Activated CD4-positive, alpha-beta T cell treated with anti-CD3 and anti-CD28 coated beads, Interleukin-2, amount 10 ng/mL, durations not matched to agents 24 days and 14 days (primary cell): Measurements from ENCODE around the gene PITPNM3. TPM values are rescaled to one million over a fixed set of nuclear protein-coding genes. Genes with fewer than 3 reads are reported as not detected.

ENCODE experiments used
- DNase-seq: peaks from one replicate; pipeline ENCODE4 v3.0.0; 2022
- H3K27ac Mint-ChIP-seq: one replicate; pipeline ENCODE4 v1.8.0; 2022; ENCODE audit warnings: mild to moderate bottlenecking, mixed read lengths
- H3K27me3 Mint-ChIP-seq: one replicate; pipeline ENCODE4 v1.8.0; 2022; ENCODE audit warnings: mixed read lengths
- H3K36me3 Mint-ChIP-seq: one replicate; pipeline ENCODE4 v1.8.0; 2022; ENCODE audit warnings: low read depth, mild to moderate bottlenecking, mixed read lengths
- H3K4me1 Mint-ChIP-seq: one replicate; pipeline ENCODE4 v1.8.0; 2021; ENCODE audit warnings: mixed read lengths
- H3K4me3 Mint-ChIP-seq: one replicate; pipeline ENCODE4 v1.8.0; 2022; ENCODE audit warnings: mild to moderate bottlenecking, moderate library complexity, mixed read lengths
- H3K9me3 Mint-ChIP-seq: one replicate; pipeline ENCODE4 v1.8.0; 2021; ENCODE audit warnings: mixed read lengths
- intact Hi-C: fragments of 100-400 bp; cut with micrococcal nuclease; formaldehyde crosslinking; loops from one replicate; pipeline ENCODE4 v1.15.1; 2023
- total RNA-seq: library from RNA; stranded (reverse); gene quantifications from 2 replicates; pipeline ENCODE4 v1.2.3, GENCODE V29; 2022

The PITPNM3 gene
- total RNA-seq, 1 donor from 2014 or later = 0.77 TPM

GRCh38 chr17:6463616-6464445 lies 92.5 kb downstream of the PITPNM3 start:
- Mint-ChIP-seq H3K4me1 (peaks cover 12% of the 10 kb centered on the region), H3K27me3 (peaks cover 6% of the 10 kb centered on the region), H3K27ac (no peak overlapping the region), H3K9me3 (no peaks in the 10 kb centered on the region), H3K36me3 (no peaks in the 10 kb centered on the region), H3K4me3 (no peak overlapping the region)
- no peak for DNase-seq
- intact Hi-C loops = no loop called here

- Mint-ChIP-seq H3K27ac (no peak overlapping the region), H3K36me3 (no peaks in the 10 kb centered on the region)
- DNase-seq = no peak
Measured at GRCh38 chr17:6462692-6463091, 93.7 kb downstream of the PITPNM3 start.

DNA sequence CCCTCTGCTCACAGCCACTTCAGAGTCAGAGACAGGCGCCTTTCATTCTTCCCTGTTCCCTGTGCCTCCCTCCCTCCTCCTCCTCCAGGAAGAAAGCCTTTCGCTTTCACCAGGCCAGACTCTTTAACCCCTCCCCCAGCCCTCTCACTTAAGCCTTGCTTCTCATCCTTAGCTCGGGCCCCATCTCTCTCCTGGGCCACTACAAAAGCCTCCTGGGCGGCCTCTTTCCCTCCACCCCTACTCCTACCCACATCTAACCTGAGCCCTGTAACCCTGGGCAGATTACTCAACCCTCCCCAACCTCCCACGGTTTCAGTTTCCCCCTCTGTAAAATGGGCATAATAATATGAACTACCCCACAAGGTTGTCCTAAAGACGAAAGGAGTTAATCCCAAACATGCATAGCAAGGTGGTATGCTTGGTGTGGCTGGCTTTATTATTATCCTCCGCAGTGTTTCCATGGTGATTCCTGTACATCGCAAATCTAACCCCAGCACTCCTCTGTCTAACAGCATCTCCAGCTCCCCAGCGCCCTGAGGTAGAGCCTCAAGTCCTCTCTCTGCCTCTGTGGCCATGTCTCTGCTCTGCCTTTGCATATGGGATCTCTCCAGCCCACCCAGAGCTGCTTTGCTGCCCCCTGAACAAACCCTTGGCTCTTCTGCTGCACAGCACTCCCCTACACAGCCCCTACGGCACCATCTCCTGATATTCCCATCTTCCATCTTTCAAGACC lies 94.4 kb downstream of the PITPNM3 start:
- Mint-ChIP-seq H3K27ac (no peak overlapping the region), H3K36me3 (no peaks in the 10 kb centered on the region), H3K4me1 (peaks cover 16% of the 10 kb centered on the region), H3K4me3 (no peak overlapping the region), H3K27me3 (peaks cover 6% of the 10 kb centered on the region), H3K9me3 (no peaks in the 10 kb centered on the region)
- DNase-seq = no peak
- intact Hi-C loops = no loop called here

More at GRCh38 chr17:6462692-6463091, 93.7 kb downstream of the PITPNM3 start:
- no peak overlapping the region for H3K4me3 Mint-ChIP-seq
- H3K27me3 Mint-ChIP-seq = peaks cover 3% of the 10 kb centered on the region
- H3K9me3 Mint-ChIP-seq = no peaks in the 10 kb centered on the region
- H3K4me1 Mint-ChIP-seq = peaks cover 12% of the 10 kb centered on the region
- intact Hi-C loops = no loop called here

DNA sequence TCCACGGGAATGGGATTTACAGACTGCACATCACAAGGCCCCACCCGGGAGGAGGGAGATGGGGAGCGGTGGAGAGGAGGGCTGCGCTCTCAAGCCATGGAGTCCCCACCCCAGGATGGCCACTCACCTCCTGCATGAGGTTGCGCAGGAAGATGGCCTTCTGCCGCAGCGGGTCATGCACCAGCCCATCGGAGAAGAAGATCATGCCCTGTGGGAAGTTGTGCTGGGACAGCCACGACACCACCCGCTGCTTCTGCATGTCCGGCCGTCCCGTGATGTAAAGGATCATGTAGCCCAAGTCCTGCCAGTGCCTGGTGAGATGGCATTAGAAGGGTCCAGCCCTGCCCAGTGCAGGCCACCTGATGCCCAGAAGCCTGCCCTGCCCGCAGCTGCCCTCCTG lies 95.1 kb downstream of the PITPNM3 start:
- Mint-ChIP-seq H3K9me3 (no peaks in the 10 kb centered on the region), H3K4me3 (no peak overlapping the region), H3K4me1 (peaks cover 19% of the 10 kb centered on the region), H3K27me3 (peaks cover 7% of the 10 kb centered on the region), H3K36me3 (no peaks in the 10 kb centered on the region), H3K27ac (no peak overlapping the region)
- intact Hi-C loops = no loop called here
- no peak for DNase-seq

DNA sequence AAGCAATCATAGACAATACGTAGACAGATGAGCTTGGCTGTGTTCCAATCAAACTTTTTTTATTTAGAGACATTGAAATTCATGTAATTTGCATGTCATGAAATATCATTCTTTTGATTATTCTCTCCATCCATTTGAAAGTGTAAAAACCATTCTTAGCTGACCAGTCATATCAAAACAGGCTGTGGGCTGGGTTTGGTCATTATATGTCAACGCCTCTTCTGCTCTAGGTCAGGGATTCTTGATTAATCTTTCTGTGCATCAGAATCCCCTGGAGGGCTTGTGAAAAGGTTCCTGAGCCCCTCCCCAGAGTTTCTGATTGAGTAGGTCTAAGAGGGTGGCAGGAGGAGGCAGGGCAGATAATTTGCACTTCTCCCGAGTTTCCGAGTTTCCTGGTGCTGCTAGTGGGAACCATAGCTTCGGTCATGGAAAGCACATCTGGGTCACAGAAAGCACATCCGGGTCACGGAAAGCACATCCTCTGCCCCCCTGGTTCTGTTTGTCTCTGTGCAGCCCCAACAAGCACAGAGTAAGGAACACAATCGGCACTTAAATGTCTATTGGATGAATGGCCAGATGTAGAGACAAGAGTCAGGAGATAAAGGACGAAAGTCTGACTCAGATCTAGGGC lies 95.7 kb downstream of the PITPNM3 start:
- peaks cover 19% of the 10 kb centered on the region for H3K4me1 Mint-ChIP-seq
- H3K27ac Mint-ChIP-seq = no peak overlapping the region
- H3K36me3 Mint-ChIP-seq = no peaks in the 10 kb centered on the region
- no peak for DNase-seq
- no peaks in the 10 kb centered on the region for H3K9me3 Mint-ChIP-seq
- intact Hi-C loops = no loop called here
- no peak overlapping the region for H3K4me3 Mint-ChIP-seq
- H3K27me3 Mint-ChIP-seq = peaks cover 7% of the 10 kb centered on the region

GRCh38 chr17:6458460-6458950 lies 97.8 kb downstream of the PITPNM3 start:
- H3K9me3 Mint-ChIP-seq = no peaks in the 10 kb centered on the region
- H3K36me3 Mint-ChIP-seq = no peaks in the 10 kb centered on the region
- no peak overlapping the region for H3K4me3 Mint-ChIP-seq
- DNase-seq = no peak
- peaks cover 16% of the 10 kb centered on the region for H3K27me3 Mint-ChIP-seq
- intact Hi-C loops = no loop called here
- H3K27ac Mint-ChIP-seq = no peak overlapping the region
- peaks cover 19% of the 10 kb centered on the region for H3K4me1 Mint-ChIP-seq

DNA sequence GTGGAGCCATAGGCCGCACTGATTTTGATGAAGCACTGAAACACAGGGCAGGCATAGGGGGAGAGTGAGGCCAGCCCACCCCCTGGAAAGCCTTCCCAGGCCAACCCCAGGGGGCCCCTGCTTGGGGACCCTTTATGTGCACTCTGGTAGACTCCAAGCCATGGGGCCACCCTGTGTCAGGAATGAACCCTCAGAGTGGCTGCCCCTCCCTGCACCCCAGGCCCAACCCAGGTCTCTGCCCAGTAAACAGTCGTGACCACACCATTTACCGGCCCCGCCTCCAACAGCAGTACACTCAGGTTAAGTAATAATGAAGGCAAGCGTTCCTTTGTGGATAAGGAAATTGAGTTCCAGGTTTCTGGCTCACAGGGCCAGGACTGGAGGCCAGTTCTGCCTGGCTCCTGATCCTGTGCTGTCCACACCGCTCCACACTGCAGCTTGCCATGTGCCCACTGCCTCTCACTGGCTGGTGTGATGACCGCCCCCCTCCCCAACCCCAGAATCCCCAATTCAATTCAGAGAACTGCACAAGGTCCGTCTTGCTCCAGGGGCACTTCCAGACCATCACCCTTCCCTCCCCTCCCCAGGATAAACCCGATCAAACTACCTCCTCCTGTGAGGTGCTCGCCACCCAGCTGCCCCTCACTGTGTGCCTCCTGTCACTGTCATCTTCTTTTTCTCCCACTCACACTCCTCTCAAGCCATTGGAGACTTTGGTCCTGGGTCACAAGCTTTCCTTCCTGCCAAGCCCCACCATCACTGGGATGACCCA lies 98.5 kb downstream of the PITPNM3 start:
- H3K4me1 Mint-ChIP-seq = peaks cover 19% of the 10 kb centered on the region
- H3K9me3 Mint-ChIP-seq = no peaks in the 10 kb centered on the region

DNA sequence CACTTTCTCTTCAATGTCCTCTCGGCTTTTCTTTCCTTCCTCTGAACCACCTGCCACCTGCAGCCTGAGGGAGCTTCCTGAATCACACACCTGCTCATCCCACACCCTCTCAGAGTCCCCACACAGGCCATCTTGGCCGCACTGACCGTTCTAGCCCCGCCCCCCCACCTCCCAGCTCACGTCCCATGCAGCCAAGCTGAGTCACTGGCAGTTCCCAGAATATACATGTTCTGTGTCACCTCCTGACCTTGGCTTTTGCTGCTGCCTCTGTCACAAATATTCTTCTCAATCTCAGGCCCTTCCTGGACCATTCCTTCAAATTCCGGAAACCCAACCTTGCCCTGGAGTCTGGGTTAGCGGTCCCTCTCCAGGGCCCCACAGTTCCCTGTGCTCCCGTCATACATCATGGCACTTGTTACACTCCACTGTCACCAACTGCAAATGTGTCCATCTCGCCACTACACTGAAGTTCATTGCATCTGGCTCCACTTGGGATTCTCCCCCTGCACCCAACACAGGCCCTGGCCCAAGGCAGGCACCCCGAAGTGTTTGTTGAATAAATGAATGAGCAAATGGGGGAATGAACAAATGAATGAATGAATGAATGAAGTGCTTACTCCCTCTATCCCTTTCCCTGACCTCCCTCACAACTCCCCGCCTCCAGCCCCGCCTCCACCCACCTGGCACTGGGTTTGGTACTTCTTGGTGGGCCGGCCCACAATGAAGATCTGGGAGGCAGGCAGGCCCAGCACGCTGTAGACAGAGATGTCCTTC lies 99.3 kb downstream of the PITPNM3 start:
- no peak overlapping the region for H3K27ac Mint-ChIP-seq
- intact Hi-C loops = no loop called here

More for the DNA sequence above, 98.5 kb downstream of the PITPNM3 start:
- no peak for DNase-seq
- Mint-ChIP-seq H3K36me3 (no peaks in the 10 kb centered on the region), H3K27ac (no peak overlapping the region), H3K27me3 (peaks cover 22% of the 10 kb centered on the region), H3K4me3 (no peak overlapping the region)
- intact Hi-C loops = no loop called here

GRCh38 chr17:6456321-6456720 lies 100.0 kb downstream of the PITPNM3 start:
- no peak for DNase-seq
- Mint-ChIP-seq H3K27me3 (peaks cover 23% of the 10 kb centered on the region), H3K27ac (no peak overlapping the region), H3K36me3 (no peaks in the 10 kb centered on the region), H3K4me3 (no peak overlapping the region), H3K4me1 (peaks cover 6% of the 10 kb centered on the region), H3K9me3 (no peaks in the 10 kb centered on the region)
- intact Hi-C loops = no loop called here

More for the DNA sequence above, 99.3 kb downstream of the PITPNM3 start:
- DNase-seq = no peak
- peaks cover 23% of the 10 kb centered on the region for H3K27me3 Mint-ChIP-seq
- H3K4me1 Mint-ChIP-seq = peaks cover 14% of the 10 kb centered on the region
- H3K36me3 Mint-ChIP-seq = no peaks in the 10 kb centered on the region
- H3K9me3 Mint-ChIP-seq = no peaks in the 10 kb centered on the region
- H3K4me3 Mint-ChIP-seq = no peak overlapping the region

DNA sequence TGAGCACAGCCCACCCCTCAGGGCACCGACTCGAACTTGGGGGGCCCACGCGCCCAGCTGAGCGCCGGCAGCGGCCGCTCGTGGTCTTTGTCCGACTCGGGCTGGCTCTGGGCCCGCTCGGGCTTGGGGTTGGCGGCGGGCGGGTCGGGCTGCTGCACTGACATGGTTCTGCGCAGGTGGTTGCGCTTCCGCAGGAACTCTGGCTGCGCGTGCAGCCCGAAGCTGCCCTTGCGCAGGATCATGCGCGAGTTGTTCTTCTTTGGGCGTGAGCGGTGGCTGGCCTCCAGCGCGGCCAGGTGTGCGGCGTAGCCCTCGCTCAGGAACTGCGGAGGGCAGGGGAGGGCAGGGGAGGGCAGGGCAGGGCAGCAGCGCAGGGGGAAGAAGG lies 101.0 kb downstream of the PITPNM3 start:
- no peak overlapping the region for H3K27ac Mint-ChIP-seq
- H3K4me1 Mint-ChIP-seq = peaks cover 8% of the 10 kb centered on the region
- intact Hi-C loops = no loop called here
- H3K9me3 Mint-ChIP-seq = no peaks in the 10 kb centered on the region
- peak; percentile 80 for DNase-seq
- peaks cover 2% of the 10 kb centered on the region for H3K36me3 Mint-ChIP-seq
- H3K4me3 Mint-ChIP-seq = peak overlapping the region; percentile 50
- H3K27me3 Mint-ChIP-seq = peaks cover 23% of the 10 kb centered on the region

DNA sequence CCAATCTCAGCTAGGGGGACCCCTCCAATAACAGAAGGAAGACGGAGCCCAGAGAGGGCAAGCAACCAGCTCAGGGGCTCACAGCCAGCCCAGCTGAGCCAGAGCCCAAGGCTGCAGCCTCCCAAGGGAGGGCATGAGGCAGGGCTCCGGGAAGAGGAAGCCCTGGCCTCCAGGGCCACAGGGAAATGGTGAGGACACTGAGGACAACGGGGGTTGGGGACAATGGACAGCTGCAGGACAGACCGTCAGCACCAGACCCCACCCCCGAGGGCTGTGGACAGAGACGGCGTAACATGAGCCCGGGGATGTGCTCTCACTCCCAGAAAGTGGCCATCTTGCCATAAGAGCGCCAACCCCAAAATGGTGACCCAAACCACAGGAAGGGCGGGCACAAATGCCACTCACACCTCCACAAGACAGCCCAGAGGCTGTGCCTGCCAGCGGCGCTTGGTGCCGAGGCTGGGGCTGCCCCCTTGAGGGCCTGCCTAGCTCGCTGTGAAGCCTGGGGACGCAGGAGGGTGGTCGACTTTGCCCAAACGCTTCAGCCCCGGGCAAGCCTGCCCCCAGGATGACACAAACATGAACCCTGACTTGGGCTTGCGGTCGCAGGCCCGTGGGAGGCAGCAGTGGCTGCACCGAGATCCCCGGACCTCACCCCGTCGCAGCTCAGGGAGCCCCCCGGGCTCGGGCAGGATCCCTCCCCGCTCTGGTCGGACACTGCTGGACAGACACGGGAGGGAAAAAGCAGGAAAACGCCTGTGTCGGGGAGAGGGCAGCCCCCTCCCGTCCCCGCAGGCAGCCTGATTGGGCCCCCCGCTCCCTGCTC lies 101.6 kb downstream of the PITPNM3 start:
- Mint-ChIP-seq H3K36me3 (peaks cover 5% of the 10 kb centered on the region), H3K9me3 (no peaks in the 10 kb centered on the region), H3K27ac (no peak overlapping the region), H3K4me3 (peak overlapping the region; percentile 30), H3K27me3 (peaks cover 23% of the 10 kb centered on the region), H3K4me1 (peaks cover 8% of the 10 kb centered on the region)
- intact Hi-C loops = no loop called here
- no peak for DNase-seq

DNA sequence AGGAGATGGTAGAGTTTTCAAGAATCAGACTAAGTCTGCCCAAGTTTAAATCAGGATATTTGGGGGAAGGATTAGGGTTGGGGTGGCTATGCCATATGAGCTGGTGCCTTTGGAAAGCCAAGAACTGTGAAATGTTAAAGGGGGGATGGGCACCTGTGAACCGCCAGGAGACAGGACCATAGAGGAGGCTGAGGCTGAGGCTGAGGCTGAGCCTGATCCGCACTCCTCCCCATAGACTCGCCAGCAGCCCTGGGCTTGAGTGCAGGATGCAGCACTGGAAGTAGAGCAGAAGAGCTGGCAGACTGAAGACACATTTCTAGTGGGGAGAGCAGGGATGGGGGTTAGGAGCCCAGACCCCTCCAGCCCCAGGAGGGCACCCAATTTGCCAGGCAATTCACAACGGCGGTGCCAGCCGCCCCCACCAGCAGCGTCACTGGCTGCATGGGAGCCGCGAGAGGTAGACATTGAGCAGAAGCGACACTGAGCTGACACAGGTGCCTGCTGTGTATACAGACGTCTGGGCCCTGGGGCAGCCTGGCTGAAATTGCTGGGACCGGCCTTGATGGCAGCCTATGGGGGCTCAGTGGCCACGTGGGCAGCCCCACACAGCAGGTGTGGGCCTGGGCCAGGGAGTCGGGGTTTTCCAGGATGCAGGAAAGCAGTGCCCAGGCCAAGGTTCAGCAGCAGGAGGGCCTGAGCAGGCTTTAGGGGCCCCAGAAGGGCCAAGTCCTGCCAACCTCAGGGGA lies 102.9 kb downstream of the PITPNM3 start:
- Mint-ChIP-seq H3K27ac (no peak overlapping the region), H3K27me3 (peaks cover 23% of the 10 kb centered on the region), H3K9me3 (no peaks in the 10 kb centered on the region), H3K4me1 (peaks cover 8% of the 10 kb centered on the region), H3K36me3 (peaks cover 6% of the 10 kb centered on the region), H3K4me3 (no peak overlapping the region)
- DNase-seq = no peak
- intact Hi-C loops = no loop called here
